ENCODE measurements around the gene ATP6V1A.

DNA sequence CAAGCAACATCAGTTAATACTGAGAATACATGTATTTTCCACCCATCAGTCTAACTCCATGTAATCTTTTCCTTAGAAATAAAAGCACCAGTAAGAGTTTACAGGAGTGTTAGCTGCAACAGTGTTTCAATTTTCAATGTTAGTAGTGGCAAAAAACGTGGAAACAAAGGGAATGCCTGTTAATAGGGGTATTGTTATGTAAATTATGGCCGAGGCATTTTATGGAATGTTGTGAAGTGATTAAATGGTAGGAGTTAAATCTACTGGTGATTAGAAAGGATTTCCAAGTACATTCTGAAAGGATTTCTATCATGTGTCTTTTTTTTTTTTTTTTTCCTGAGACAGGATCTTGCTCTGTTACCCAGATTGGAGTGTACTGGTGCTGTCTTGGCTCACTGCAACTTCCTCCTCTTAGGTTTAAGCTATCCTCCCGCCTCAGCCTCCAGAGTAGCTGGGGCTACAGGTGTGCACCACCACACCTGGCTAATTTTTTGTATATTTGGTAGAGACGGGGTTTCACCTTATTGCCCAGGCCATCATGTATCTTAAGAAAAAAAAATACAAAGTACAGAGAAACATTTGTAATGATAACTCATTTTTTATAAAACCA lies 6.6 kb downstream of the ATP6V1A start:
- TF ChIP-seq CTCF (conservative IDR thresholded peaks at IDR 0.05; ENCODE audit: low read length) (no peak), EZH2phosphoT487 (IDR thresholded peaks at IDR 0.05; ENCODE audit: borderline replicate concordance) (no peak)
